Measurements from ENCODE around the gene COL4A2. TPM values are rescaled to one million over a fixed set of nuclear protein-coding genes. Genes with fewer than 3 reads are reported as not detected.

COL4A2 gene
- total RNA-seq, 1 donor from 2014 or later, result 1,556 TPM

- no peak for TF ChIP-seq CTCF (IDR thresholded peaks at IDR 0.05; ENCODE audit: unreplicated experiment)
- no peaks in the 10 kb centered on the region for H3K4me1 Mint-ChIP-seq (ENCODE audit: unreplicated experiment)
- H3K4me3 Mint-ChIP-seq (ENCODE audit: unreplicated experiment), result peak overlapping the region; percentile 33
- peaks cover 62% of the 10 kb centered on the region for H3K36me3 Mint-ChIP-seq (ENCODE audit: low read depth, unreplicated experiment)
- H3K27me3 Mint-ChIP-seq (ENCODE audit: unreplicated experiment), result peaks cover 14% of the 10 kb centered on the region
- DNase-seq (ENCODE audit: low spot score), result no peak
- H3K27ac Mint-ChIP-seq (ENCODE audit: unreplicated experiment), result no peak overlapping the region
- no peaks in the 10 kb centered on the region for H3K9me3 Mint-ChIP-seq (ENCODE audit: unreplicated experiment)
Measured at GRCh38 chr13:110438776-110439175, 131.7 kb downstream of the COL4A2 start.

GRCh38 chr13:110440946-110441731 lies 134.1 kb downstream of the COL4A2 start:
- DNase-seq (ENCODE audit: low spot score), result no peak
- H3K4me3 Mint-ChIP-seq (ENCODE audit: unreplicated experiment), result no peak overlapping the region
- H3K27ac Mint-ChIP-seq (ENCODE audit: unreplicated experiment), result peak overlapping the region; percentile 26
- peaks cover 17% of the 10 kb centered on the region for H3K27me3 Mint-ChIP-seq (ENCODE audit: unreplicated experiment)
- TF ChIP-seq CTCF (IDR thresholded peaks at IDR 0.05; ENCODE audit: unreplicated experiment), result no peak
- H3K4me1 Mint-ChIP-seq (ENCODE audit: unreplicated experiment), result no peaks in the 10 kb centered on the region
- peaks cover 63% of the 10 kb centered on the region for H3K36me3 Mint-ChIP-seq (ENCODE audit: low read depth, unreplicated experiment)
- H3K9me3 Mint-ChIP-seq (ENCODE audit: unreplicated experiment), result no peaks in the 10 kb centered on the region

- H3K36me3 Mint-ChIP-seq (ENCODE audit: low read depth, unreplicated experiment), result peaks cover 64% of the 10 kb centered on the region
- H3K27me3 Mint-ChIP-seq (ENCODE audit: unreplicated experiment), result peaks cover 23% of the 10 kb centered on the region
- no peaks in the 10 kb centered on the region for H3K9me3 Mint-ChIP-seq (ENCODE audit: unreplicated experiment)
- no peak for TF ChIP-seq CTCF (IDR thresholded peaks at IDR 0.05; ENCODE audit: unreplicated experiment)
- no peaks in the 10 kb centered on the region for H3K4me1 Mint-ChIP-seq (ENCODE audit: unreplicated experiment)
- no peak for DNase-seq (ENCODE audit: low spot score)
- peak overlapping the region; percentile 62 for H3K4me3 Mint-ChIP-seq (ENCODE audit: unreplicated experiment)
- H3K27ac Mint-ChIP-seq (ENCODE audit: unreplicated experiment), result no peak overlapping the region
Measured at GRCh38 chr13:110442930-110443621, 136.0 kb downstream of the COL4A2 start.

- Mint-ChIP-seq H3K27me3 (ENCODE audit: unreplicated experiment) (peaks cover 24% of the 10 kb centered on the region), H3K4me3 (ENCODE audit: unreplicated experiment) (no peak overlapping the region), H3K27ac (ENCODE audit: unreplicated experiment) (no peak overlapping the region), H3K9me3 (ENCODE audit: unreplicated experiment) (no peaks in the 10 kb centered on the region), H3K4me1 (ENCODE audit: unreplicated experiment) (no peaks in the 10 kb centered on the region), H3K36me3 (ENCODE audit: low read depth, unreplicated experiment) (peaks cover 66% of the 10 kb centered on the region)
- no peak for TF ChIP-seq CTCF (IDR thresholded peaks at IDR 0.05; ENCODE audit: unreplicated experiment)
- DNase-seq (ENCODE audit: low spot score), result no peak
Measured at GRCh38 chr13:110443622-110444225, 136.6 kb downstream of the COL4A2 start.
